T-helper 2 cell treated with Interferon-gamma antibody and Interleukin-4, amounts not matched to agents 5 μg/mL and 100 μg/mL, for 36 hours (primary cell): ENCODE results near the gene LRRC2.
"Not testable (repeated sequence)": the region's sequence is repeated elsewhere in the genome, so short reads cannot be mapped to it uniquely, and the experiment has no call there.

Experiments
- DNase-seq: peaks from one replicate; pipeline ENCODE4 v3.0.0; 2021; ENCODE audit warnings: low spot score
- H3K27ac Mint-ChIP-seq: one replicate; pipeline ENCODE4 v1.8.0; 2021; ENCODE audit warnings: mild to moderate bottlenecking, mixed read lengths
- H3K27me3 Mint-ChIP-seq: one replicate; pipeline ENCODE4 v1.8.0; 2021; ENCODE audit warnings: low read depth, mixed read lengths
- H3K36me3 Mint-ChIP-seq: one replicate; pipeline ENCODE4 v1.8.0; 2021; ENCODE audit warnings: low read depth, mixed read lengths
- H3K4me1 Mint-ChIP-seq: one replicate; pipeline ENCODE4 v1.8.0; 2021; ENCODE audit warnings: low read depth, mixed read lengths
- H3K4me3 Mint-ChIP-seq: one replicate; pipeline ENCODE4 v1.8.0; 2022; ENCODE audit warnings: mild to moderate bottlenecking, moderate library complexity, mixed read lengths
- H3K9me3 Mint-ChIP-seq: one replicate; pipeline ENCODE4 v1.8.0; 2021; ENCODE audit warnings: mixed read lengths

The LRRC2 gene

DNA sequence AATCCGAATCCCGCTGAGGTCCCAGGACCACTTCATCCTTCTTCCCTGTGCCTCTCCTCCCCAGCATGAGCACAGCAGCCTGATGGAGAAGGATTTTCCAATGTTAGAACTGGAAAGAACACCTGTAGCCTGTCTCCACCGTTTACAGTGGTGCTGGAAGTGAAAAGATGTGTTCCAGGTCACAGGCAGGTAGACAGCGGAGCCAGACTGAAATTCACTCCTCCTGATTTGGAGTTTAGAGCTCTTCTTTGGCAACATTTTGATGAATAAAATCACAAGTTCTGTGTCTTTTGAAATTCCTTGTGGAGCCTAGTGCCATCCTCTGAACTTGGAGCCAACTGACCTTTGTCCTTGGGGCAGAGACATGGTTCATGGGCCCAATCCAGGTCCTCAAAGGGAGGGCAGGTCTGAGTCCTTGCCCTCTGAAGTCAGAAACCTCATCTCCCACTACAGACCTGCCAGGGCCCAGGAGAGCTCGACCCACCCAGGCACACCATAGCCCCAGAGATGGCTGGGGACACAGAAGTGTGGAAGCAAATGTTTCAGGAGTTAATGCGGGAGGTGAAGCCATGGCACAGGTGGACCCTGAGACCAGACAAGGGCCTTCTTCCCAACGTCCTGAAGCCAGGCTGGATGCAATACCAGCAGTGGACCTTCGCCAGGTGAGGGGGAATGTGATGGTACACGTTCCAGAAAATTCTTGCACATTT is 68.4 kb downstream of the LRRC2 start, which contains the start of gene RTP3:
Gene RTP3, plus strand, starts transcription at position 421 of the 710 bp plus-strand sequence. Its CDS starts 87 bp downstream, at position 508.
- Mint-ChIP-seq H3K4me1 (peaks cover 3% of the 10 kb centered on the region), H3K9me3 (no peaks in the 10 kb centered on the region), H3K27ac (no peak within 1 kb of the TSS), H3K27me3 (no peaks in the 10 kb centered on the region), H3K4me3 (no peak within 1 kb of the TSS), H3K36me3 (no peaks in the 10 kb centered on the region)
- DNase-seq = no peak

DNA sequence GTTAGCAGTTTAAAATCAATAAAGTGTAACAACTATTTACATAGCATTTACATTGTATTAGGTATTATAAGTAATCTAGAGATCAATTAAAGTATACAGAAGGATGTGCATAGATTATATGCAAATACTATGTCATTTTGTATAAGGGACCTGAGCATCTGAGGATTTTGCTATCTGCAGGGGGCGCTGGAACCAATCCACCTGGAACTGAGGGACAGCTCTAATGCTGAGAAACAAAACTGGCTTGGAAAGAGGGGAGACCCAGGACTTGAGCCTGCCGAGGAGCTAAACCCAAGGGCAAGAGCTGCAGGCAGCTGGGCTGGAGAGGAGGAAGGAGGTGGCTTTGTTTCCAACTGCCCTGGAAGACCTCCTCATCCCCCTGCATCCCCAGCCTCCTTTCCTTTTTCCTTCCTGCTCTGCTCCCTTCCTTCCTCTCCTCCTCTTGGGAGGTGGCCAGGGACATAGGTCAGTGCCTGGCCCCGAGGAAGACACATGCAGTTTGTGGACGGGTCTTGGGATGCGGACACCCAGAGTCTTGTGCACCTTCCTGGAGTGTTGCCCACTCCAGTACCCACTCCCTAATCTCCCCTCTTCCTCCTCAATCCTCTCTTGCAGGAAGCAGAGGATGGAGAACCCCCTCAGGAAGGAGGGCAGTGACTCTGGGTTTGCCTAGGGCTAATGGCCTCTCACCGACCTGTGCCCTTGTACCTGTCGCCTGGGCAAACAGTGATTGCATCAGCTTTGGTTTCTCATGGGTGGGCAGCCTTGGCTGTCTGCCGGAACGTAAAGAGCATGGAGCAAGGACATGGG is 69.2 kb downstream of the LRRC2 start:
- no peak for DNase-seq
- H3K36me3 Mint-ChIP-seq = no peaks in the 10 kb centered on the region
- no peak overlapping the region for H3K4me3 Mint-ChIP-seq
- no peaks in the 10 kb centered on the region for H3K9me3 Mint-ChIP-seq
- no peak overlapping the region for H3K27ac Mint-ChIP-seq
- H3K4me1 Mint-ChIP-seq = peaks cover 3% of the 10 kb centered on the region
- H3K27me3 Mint-ChIP-seq = peaks cover under 1% of the 10 kb centered on the region

DNA sequence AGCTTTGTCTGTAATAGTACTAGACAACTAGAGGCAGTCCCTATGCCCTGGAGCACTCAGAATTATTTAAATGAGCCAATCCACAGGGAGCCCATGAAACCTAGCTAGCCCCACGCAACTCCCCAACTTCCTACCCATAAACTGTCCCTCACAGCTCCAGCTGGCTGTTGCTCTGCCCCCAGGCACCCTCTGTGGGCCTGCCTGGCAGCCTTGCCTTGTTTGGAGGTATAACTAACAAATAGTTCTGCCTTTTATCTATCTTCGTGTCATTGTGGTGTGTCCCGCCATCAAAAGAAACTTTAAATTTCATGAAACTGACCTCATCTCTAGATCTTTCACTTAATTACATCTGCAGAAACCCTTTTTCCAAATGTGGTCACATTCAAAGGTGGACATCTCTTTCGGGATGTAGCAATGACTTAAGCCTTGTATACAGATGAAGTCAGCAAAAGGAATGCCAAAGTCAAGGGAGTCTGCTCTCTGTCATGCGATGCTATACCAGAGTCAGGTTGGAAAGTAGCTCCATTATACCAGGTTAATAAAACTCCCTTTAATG is 70.1 kb downstream of the LRRC2 start:
- Mint-ChIP-seq H3K9me3 (no peaks in the 10 kb centered on the region), H3K4me3 (no peak overlapping the region), H3K4me1 (peaks cover 3% of the 10 kb centered on the region), H3K27me3 (peaks cover 8% of the 10 kb centered on the region), H3K27ac (no peak overlapping the region), H3K36me3 (no peaks in the 10 kb centered on the region)
- no peak for DNase-seq

DNA sequence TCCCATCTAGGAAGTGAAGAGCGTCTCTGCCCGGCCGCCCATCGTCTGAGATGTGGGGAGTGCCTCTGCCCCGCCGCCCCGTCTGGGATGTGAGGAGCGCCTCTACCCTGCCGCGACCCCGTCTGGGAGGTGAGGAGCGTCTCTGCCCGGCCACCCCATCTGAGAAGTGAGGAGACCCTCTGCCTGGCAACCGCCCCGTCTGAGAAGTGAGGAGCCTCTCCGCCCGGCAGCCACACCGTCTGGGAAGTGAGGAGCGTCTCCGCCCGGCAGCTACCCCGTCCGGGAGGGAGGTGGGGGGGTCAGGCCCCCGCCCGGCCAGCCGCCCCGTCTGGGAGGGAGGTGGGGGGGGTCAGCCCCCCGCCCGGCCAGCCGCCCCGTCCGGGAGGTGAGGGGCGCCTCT is 71.6 kb downstream of the LRRC2 start:
- H3K27ac Mint-ChIP-seq = not testable (repeated sequence)

DNA sequence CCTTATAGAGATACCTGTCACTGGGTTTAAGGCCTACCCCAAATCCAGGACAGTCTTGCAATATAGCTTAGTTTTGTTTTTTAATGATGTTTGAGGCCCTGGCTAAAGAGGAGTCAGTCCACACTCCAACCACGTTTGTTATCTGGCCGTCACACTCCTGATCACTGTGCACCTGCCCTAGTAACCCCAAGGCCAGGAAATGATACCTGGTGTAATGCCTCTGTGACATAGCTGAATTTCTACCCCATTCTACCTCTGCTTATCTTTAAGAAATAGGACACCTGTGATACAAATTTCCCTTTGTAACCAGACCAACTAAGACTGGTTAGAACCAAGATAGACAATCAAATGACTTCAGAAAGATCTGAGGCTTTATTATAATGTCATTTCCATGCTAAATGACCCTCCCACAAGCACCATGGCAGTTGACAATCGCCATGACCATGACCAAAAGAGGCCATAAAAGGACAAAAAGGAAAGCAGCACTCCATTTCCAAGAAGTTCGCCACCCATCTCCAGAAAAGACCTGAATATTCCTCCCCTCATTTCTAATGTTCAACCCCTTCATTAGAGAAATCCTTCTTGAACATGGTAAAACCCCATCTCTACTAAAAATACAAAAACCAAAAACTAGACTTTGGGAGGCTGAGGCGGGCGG is 73.1 kb downstream of the LRRC2 start:
- no peak for DNase-seq
- Mint-ChIP-seq H3K36me3 (no peaks in the 10 kb centered on the region), H3K9me3 (no peaks in the 10 kb centered on the region), H3K4me1 (peaks cover 17% of the 10 kb centered on the region), H3K4me3 (no peak overlapping the region), H3K27me3 (peaks cover 13% of the 10 kb centered on the region), H3K27ac (no peak overlapping the region)

More for the DNA sequence above, 71.6 kb downstream of the LRRC2 start:
- not testable (repeated sequence) for H3K4me1 Mint-ChIP-seq, DNase-seq, H3K27me3 Mint-ChIP-seq, H3K36me3 Mint-ChIP-seq, H3K4me3 Mint-ChIP-seq, H3K9me3 Mint-ChIP-seq

DNA sequence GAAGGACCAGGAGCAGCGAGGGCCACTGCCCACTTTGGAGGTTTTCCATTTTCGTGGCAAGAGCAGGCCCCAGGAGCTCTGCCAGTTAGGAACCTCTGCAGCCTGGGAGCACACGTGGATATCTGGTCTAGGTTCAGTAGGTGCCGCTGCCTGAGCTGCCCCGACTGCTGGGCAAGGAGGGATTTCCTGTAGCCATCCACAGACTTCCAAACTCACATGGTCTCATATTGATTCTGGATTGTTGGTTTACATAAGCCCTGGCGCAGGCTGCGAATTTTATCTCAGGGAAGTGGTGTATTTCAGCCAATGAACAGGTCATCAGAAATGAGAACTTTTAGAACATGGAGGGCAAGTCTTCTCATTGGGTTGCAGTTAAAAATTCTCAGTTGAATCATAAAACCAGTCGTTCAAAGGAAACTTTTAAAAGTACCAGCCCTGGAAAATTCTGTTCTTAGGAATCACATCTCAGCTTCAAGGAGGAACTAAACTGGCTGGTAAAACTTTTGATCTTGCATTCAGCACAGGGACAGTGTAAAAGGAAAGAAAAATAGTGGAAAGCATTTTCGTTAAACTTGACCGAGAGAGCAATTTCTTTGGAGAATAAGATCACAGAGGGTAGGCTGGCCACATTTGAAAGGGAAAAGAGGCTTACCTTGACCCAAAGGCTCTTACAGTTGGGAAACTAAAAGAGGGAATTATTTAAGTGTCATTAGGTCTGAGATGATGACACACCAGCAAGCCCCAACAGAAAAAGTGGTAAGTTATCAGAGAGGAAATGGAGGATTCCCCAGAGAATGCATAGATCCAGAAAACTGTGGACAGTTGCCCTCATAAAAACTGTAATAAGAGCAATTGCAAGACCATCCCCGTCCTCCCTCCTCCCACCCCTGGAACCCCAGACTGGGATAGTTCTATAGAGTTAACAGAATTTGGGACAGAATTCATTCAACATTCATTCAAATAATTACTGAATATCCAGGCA is 74.7 kb downstream of the LRRC2 start:
- Mint-ChIP-seq H3K27ac (no peak overlapping the region), H3K4me1 (peaks cover 17% of the 10 kb centered on the region), H3K36me3 (no peaks in the 10 kb centered on the region), H3K9me3 (no peaks in the 10 kb centered on the region), H3K4me3 (no peak overlapping the region), H3K27me3 (peaks cover 29% of the 10 kb centered on the region)
- no peak for DNase-seq

DNA sequence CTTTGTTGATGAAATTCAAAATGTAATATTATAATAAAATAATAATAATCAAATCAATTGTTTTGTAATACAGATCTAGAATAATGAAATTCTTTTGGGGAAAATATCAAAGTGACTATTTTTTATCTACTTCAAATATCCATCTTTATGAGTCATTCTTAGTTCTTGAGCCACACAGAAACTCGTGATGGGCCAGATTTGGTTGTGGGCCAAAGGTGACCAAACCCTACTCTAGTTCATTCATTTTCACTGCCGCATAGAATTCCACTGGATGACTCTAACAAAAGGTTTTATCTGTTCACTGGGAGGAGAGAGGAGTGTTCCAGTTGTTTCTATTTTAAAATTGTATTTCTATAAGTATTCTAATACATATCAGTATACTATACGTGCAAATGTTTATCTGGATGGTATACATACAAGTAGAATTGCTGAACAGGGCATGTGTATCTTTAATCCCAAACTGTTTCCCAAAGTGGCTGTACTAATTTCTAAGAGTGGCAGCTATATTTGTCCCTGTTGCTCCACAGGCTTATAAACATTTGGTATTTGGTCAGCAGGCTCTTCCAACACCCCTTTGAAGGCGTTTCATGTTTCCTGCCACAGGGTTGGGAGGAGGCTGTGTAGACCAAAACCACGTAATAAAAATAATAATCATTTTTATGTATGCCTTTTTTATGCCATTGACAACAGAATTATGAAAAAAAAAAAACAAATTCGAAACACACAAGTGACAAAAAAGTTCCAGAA is 75.6 kb downstream of the LRRC2 start:
- Mint-ChIP-seq H3K9me3 (no peaks in the 10 kb centered on the region), H3K4me3 (no peak overlapping the region), H3K4me1 (peaks cover 17% of the 10 kb centered on the region), H3K27ac (no peak overlapping the region), H3K36me3 (no peaks in the 10 kb centered on the region), H3K27me3 (peaks cover 31% of the 10 kb centered on the region)
- DNase-seq = no peak

DNA sequence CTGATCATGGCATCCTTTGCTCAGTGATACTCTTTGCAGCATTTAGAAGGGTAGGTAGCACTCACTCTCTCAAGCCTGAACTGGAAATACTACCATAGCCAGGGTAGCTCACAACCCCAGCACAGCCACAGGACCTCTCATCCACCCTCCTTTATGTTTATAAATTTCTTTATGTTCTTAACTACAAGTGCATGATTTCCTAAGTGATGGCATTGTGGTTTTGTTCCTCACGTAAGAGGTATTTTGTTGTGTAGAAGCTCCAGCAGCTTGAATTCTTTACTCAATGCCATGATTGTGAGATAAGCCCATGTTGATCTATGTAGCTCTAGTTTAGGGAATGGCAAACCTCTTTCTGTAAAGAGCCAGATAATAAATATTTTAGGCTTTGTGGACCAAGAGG is 76.2 kb downstream of the LRRC2 start:
- Mint-ChIP-seq H3K27ac (no peak overlapping the region), H3K9me3 (no peaks in the 10 kb centered on the region), H3K36me3 (no peaks in the 10 kb centered on the region), H3K4me1 (peaks cover 17% of the 10 kb centered on the region), H3K27me3 (peaks cover 31% of the 10 kb centered on the region), H3K4me3 (no peak overlapping the region)
- no peak for DNase-seq

DNA sequence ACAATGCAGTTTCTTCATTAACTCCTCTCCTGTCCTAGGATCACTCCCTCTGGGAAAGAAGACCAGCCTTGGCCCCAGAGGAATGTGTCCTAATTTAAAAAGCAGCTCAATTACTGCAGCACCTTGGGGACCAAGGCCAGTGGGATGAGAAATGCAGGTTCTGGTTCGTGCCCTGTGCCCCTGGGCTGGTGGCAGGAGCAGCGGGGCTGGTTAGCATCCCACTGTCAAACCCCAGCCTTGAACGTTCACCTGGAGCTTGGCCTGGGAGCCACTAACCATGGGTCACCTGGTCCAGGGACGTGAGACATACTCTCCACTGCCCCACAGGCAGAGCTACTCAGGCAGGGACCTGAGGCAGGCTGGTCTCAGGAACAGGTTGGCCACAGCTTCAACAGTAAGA is 76.7 kb downstream of the LRRC2 start:
- no peaks in the 10 kb centered on the region for H3K36me3 Mint-ChIP-seq
- H3K27me3 Mint-ChIP-seq = peaks cover 31% of the 10 kb centered on the region
- no peak for DNase-seq
- H3K4me3 Mint-ChIP-seq = no peak overlapping the region
- H3K27ac Mint-ChIP-seq = no peak overlapping the region
- no peaks in the 10 kb centered on the region for H3K9me3 Mint-ChIP-seq
- H3K4me1 Mint-ChIP-seq = peaks cover 17% of the 10 kb centered on the region

DNA sequence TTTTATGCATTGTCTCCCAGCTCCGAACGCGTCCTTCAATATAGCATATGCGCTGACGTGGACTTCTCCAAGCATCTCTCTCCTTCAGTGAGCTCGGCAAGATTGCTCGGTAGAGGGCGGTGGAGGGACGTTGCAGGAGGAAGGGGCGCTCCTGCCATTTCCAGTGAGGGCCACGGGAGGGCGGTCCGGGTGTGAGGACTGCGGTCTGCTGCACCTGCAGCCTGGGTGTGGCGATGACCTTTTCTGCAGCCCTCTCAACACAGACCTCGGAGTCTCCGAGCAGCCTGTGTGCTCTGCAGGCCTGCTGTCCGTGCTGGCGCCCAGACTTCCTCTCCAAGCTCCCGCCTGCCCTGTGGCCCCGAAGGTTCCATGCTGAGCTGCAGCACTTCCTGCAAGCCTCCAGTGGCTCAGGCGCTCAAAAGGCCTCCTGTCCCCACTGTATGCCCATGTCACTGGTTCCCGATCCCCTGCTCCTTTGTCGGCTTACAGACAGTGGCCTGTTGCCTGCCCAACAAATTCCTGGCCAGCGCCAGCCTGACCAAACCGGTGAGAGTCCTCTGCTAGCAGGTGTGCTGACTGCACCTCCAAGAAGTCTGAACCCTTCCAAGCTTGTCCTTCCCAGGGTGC is 77.3 kb downstream of the LRRC2 start:
- DNase-seq = peak; percentile 86
- H3K4me3 Mint-ChIP-seq = peak overlapping the region; percentile 27
- H3K4me1 Mint-ChIP-seq = peaks cover 17% of the 10 kb centered on the region
- H3K27me3 Mint-ChIP-seq = peaks cover 33% of the 10 kb centered on the region
- H3K36me3 Mint-ChIP-seq = no peaks in the 10 kb centered on the region
- H3K27ac Mint-ChIP-seq = no peak overlapping the region
- H3K9me3 Mint-ChIP-seq = no peaks in the 10 kb centered on the region

DNA sequence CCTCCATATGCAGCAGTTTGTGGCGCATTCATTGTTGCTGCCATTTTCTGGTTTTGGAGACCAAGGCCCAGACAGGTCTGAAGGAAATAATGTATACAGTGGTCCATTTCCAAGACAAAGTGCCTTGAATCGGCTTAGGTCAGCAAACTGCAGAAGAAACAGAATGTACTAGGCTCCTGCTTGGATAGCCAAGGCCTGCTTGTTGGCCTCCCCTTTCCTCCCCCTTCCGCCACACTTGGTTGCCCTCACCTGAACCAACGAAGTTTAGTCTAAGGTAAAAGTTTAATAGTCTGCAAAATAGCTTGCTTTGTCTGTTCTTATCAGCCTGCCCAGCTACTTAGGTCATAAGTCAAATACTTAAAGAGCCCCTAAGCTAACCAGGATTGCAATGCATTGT is 80.3 kb downstream of the LRRC2 start:
- peaks cover 34% of the 10 kb centered on the region for H3K27me3 Mint-ChIP-seq
- DNase-seq = no peak
- no peaks in the 10 kb centered on the region for H3K36me3 Mint-ChIP-seq
- H3K4me3 Mint-ChIP-seq = no peak overlapping the region
- H3K4me1 Mint-ChIP-seq = peaks cover 17% of the 10 kb centered on the region
- no peaks in the 10 kb centered on the region for H3K9me3 Mint-ChIP-seq
- H3K27ac Mint-ChIP-seq = no peak overlapping the region
